Endothelial cell of umbilical vein (primary cell): ENCODE results near the gene FLRT2.

Source experiments
- CTCF ChIP-seq, 2 donors: IDR thresholded peaks; 1 replicate in 1 of 2; 2 replicates in 1 of 2; pipeline ENCODE4 v1.5.1; 2011; ENCODE audit warnings: low read length in 2 of 2, mild to moderate bottlenecking in 2 of 2, moderate library complexity in 2 of 2, control low read depth in 1 of 2, inconsistent platforms in 1 of 2, low read depth in 1 of 2; ENCODE audit not compliant: insufficient read depth in 1 of 2; ENCODE audit errors: extremely low read depth in 1 of 2
- EZH2 ChIP-seq: IDR thresholded peaks from 2 replicates; pipeline ENCODE4 v1.6.1; 2012; ENCODE audit warnings: borderline replicate concordance, low read depth, mild to moderate bottlenecking, moderate library complexity, low read length, inconsistent platforms; ENCODE audit not compliant: severe bottlenecking
- FOS ChIP-seq: IDR thresholded peaks from 2 replicates; pipeline ENCODE4 v1.6.1; 2011; ENCODE audit warnings: mild to moderate bottlenecking, low read length, moderate library complexity, borderline replicate concordance; ENCODE audit not compliant: insufficient read depth
- JUN ChIP-seq: IDR thresholded peaks from 2 replicates; pipeline ENCODE4 v1.6.1; 2011; ENCODE audit warnings: borderline replicate concordance, low read depth; ENCODE audit not compliant: insufficient read length, insufficient read depth
- POLR2A ChIP-seq: IDR thresholded peaks from 2 replicates; pipeline ENCODE4 v1.6.1; 2012; ENCODE audit warnings: low read depth, mild to moderate bottlenecking, control low read depth, low read length
- POLR2AphosphoS5 ChIP-seq: IDR thresholded peaks from 2 replicates; pipeline ENCODE4 v1.6.1; 2012; ENCODE audit warnings: low read depth, mild to moderate bottlenecking, control low read depth, low read length, moderate library complexity; ENCODE audit not compliant: insufficient read depth

DNA sequence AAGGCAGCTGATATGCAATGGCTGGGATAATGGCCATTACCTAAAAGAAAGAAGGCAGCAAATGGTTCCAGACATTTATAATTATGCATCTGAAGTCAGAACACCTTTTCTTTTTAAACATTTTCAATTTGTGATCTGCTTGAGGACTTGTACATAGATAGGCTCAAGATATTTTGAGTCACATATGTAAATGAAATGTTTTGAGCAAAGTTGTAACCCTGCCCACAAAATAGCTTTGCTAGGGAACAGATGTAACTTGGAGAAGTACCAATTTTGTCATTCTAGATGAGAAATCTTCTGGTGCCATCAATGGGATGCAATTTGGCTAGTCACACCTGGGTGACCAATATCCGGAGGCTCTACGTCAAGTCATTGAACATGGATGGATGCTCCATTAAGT is 123.1 kb downstream of the FLRT2 start:
- TF ChIP-seq CTCF (IDR thresholded peaks at IDR 0.05; ENCODE audit: extremely low read depth in 1 of 2, insufficient read depth in 1 of 2, low read depth in 1 of 2, low read length in 2 of 2) (no peak), POLR2A (no peak), JUN (no peak), POLR2AphosphoS5 (no peak), FOS (no peak), EZH2 (no peak)
